Measurements from ENCODE around the gene KCNJ11.

DNA sequence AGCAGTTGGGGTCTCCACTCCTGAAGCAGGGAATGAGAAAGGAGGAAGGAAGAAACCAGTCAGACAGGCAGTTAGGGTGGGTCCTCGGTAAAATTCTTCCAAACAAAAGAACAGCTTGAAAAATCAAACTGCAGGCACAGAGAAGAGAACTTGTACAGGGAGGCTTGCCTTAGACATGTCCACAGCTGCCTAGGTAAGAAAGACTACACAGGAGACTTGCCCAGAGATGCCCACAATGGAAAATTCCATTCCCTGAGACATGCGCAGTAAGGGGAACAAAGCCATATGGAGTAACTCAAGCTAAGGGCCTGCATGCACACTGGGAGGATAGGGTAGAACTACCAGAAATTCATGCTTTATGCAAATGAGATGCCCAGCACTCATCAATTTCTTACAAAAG, 9.8 kb downstream of the KCNJ11 start:
- TF ChIP-seq EP300 (IDR thresholded peaks at IDR 0.05) (no peak), POLR2AphosphoS5 (IDR thresholded peaks at IDR 0.05) (no peak)
- TF ChIP-seq, protein P1, sequence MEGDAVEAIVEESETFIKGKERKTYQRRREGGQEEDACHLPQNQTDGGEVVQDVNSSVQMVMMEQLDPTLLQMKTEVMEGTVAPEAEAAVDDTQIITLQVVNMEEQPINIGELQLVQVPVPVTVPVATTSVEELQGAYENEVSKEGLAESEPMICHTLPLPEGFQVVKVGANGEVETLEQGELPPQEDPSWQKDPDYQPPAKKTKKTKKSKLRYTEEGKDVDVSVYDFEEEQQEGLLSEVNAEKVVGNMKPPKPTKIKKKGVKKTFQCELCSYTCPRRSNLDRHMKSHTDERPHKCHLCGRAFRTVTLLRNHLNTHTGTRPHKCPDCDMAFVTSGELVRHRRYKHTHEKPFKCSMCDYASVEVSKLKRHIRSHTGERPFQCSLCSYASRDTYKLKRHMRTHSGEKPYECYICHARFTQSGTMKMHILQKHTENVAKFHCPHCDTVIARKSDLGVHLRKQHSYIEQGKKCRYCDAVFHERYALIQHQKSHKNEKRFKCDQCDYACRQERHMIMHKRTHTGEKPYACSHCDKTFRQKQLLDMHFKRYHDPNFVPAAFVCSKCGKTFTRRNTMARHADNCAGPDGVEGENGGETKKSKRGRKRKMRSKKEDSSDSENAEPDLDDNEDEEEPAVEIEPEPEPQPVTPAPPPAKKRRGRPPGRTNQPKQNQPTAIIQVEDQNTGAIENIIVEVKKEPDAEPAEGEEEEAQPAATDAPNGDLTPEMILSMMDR (IDR thresholded peaks at IDR 0.05): no peak
